Adrenal gland (tissue), 5 donors: ENCODE data around the gene PACSIN1.

Experiments used
- POLR2A ChIP-seq, 2 donors: fragments of 450-650 bp; IDR thresholded peaks; one replicate each; pipeline ENCODE4 v1.6.1; 2017; ENCODE audit warnings: antibody characterized with exemption in 2 of 2, mild to moderate bottlenecking in 2 of 2, moderate library complexity in 1 of 2
- TF ChIP-seq, protein P1 (sequence below), 6 experiments: fragments of 450-650 bp in 4 of 6; fragments of 200-600 bp in 2 of 6; sonication (generic) in 1 of 6; IDR thresholded peaks; 1 replicate in 5 of 6; 2 replicates in 1 of 6; pipeline versions ENCODE4 v1.5.1 to v1.8.0; 2016 to 2021; ENCODE audit warnings: antibody characterized with exemption in 6 of 6, mild to moderate bottlenecking in 2 of 6, moderate library complexity in 1 of 6
- donor health status: DM: no; HTN: no; CAD: no.

DNA sequence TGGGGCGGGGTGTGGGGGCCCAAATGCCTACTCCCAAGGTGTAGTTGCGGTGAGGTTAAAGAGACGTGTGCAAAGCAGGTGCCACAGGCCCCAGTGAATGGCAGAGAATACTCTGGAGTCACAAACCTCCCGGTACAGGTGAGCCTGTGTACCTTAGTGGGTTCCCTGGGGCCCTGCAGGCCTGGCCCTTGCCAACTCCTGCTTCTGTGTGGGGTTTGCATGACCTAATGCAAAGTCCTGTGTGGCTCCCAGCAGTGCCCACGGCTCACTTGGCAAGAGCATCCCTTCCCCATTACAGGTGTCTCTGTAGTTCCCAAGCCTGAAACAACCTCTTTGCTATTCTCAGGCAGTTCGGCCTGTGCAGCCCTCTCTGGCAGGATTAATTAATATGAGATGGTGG, 72.7 kb downstream of the PACSIN1 start:
- TF ChIP-seq, protein P1, sequence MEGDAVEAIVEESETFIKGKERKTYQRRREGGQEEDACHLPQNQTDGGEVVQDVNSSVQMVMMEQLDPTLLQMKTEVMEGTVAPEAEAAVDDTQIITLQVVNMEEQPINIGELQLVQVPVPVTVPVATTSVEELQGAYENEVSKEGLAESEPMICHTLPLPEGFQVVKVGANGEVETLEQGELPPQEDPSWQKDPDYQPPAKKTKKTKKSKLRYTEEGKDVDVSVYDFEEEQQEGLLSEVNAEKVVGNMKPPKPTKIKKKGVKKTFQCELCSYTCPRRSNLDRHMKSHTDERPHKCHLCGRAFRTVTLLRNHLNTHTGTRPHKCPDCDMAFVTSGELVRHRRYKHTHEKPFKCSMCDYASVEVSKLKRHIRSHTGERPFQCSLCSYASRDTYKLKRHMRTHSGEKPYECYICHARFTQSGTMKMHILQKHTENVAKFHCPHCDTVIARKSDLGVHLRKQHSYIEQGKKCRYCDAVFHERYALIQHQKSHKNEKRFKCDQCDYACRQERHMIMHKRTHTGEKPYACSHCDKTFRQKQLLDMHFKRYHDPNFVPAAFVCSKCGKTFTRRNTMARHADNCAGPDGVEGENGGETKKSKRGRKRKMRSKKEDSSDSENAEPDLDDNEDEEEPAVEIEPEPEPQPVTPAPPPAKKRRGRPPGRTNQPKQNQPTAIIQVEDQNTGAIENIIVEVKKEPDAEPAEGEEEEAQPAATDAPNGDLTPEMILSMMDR (IDR thresholded peaks at IDR 0.05), result no peak
- TF ChIP-seq POLR2A (IDR thresholded peaks at IDR 0.05), result no peak
